GM18951 (cell line): ENCODE measurements around the gene CNTNAP2.

ENCODE experiments used
- POLR2A ChIP-seq: IDR thresholded peaks from 4 replicates; pipeline ENCODE4 v1.6.1; 2011; ENCODE audit warnings: mild to moderate bottlenecking; ENCODE audit not compliant: insufficient read length, insufficient read depth; ENCODE audit errors: extremely low read depth
- in situ Hi-C: fragments of 300-500 bp; cut with MboI; formaldehyde crosslinking; loops from one replicate; pipeline ENCODE4 v1.12.0; 2022; ENCODE audit warnings: low sequenced_read_pairs, mixed read lengths, inconsistent platforms; ENCODE audit not compliant: unreplicated experiment

CNTNAP2 gene

DNA sequence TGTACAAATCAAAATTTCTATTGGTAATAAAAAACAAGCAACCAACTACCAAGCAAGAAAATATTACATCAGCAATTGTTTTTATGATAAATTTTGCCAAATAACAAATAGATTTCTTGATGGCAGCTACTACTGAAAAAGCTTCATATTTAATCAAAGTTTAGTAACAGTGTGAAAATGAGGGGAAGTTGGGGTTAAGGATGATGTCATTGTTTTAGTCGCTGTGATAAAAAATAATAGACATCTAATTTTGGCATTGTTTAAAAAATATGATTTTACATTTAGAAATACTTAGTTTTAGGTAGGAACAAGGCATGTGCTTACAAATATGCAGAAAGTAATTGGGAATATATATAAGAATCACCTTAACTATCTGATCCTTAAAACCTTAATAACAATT lies 145.9 kb downstream of the CNTNAP2 start:
- in situ Hi-C loops = no loop called here
- no peak for TF ChIP-seq POLR2A

DNA sequence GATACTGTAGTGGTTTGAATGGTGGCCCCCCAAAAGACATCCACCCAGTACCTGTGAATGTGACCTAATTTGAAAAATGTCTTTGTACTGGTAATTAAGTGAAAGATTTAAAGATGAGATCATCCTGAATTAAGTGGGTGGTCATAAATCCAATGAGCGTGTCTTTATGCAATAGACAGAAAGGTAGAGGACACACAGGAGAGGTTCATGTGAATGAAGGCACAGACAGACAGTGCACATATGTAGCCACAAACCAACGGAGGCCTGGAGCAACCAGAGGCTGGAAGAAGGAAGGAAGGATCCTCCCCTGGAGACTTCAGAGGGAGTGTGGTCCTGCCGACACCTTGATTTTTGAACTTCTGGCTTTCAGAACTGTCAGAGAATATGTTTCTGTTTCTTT lies 160.3 kb downstream of the CNTNAP2 start:
- TF ChIP-seq POLR2A = no peak
- in situ Hi-C loops = no loop called here

DNA sequence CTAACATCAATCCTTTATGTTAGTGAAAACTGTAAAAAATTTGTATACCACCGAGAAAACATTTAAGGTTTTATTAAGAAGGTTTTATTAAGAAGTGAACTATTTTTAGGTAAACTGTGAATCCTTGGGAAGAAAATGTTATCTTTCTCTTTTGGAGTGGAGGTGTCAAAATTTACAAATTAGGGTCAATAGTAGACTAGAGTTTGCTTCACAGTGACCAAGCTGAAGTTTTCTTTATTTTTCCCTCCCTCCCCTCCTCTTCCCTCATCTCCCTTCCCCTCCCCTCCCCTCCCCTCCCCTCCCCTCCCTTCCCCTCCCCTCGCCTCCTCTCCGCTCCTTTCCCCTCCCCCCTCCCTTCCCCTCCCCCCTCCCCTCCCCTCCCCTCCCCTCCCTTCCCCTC lies 168.8 kb downstream of the CNTNAP2 start:
- TF ChIP-seq POLR2A = no peak
- in situ Hi-C loops = no loop called here

- TF ChIP-seq POLR2A = no peak
- in situ Hi-C loops = no loop called here
Measured at GRCh38 chr7:146290746-146291145, 174.1 kb downstream of the CNTNAP2 start.

DNA sequence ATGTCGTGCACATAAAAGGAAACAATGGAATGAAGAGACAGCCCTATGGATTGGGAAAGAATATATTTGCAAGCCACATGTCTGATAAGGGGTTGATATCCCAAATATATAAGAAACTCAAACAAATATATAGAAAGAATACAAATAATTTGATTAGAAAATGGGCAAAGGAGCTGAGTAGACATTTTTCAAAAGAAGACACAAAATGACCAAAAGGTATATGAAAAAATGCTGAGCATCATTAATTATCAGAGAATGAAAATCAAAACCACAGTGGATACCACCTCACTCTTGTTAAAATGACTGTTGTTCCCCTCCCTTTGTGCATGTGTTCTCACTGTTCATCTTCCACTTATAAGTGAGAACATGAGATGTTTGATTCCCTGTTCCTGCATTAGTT lies 175.3 kb downstream of the CNTNAP2 start:
- in situ Hi-C loops = no loop called here
- TF ChIP-seq POLR2A = no peak

DNA sequence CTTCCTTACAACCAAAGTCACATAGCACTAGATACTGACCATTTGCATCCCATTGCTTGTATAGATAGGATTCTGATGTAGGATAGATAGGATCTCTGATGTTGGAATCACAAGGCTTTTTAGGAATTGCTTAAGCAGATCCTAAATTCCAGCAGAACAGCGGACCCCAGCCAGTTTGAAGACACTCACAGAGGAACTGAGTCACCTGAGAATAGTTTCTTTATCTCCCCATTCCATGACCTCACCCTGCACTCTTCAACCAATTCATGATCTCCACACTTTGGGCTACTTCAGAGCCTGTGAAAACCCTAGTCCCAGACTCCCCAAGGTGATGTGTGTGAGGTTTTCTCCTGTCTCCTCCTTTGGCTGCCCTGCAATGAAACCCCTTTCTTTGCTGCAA lies 179.4 kb downstream of the CNTNAP2 start:
- no peak for TF ChIP-seq POLR2A
- in situ Hi-C loops = no loop called here

- in situ Hi-C loops = no loop called here
- no peak for TF ChIP-seq POLR2A
Measured at GRCh38 chr7:146314962-146315361, 198.4 kb downstream of the CNTNAP2 start.

GRCh38 chr7:146319629-146320028 lies 203.0 kb downstream of the CNTNAP2 start:
- TF ChIP-seq POLR2A = no peak
- in situ Hi-C loops = no loop called here

- TF ChIP-seq POLR2A = no peak
- in situ Hi-C loops = no loop called here
Measured at GRCh38 chr7:146321301-146321700, 204.7 kb downstream of the CNTNAP2 start.

- TF ChIP-seq POLR2A = no peak
- in situ Hi-C loops = no loop called here
Measured at GRCh38 chr7:146331369-146331768, 214.8 kb downstream of the CNTNAP2 start.

- in situ Hi-C loops = no loop called here
Measured at GRCh38 chr7:146345251-146345650, 228.7 kb downstream of the CNTNAP2 start.

DNA sequence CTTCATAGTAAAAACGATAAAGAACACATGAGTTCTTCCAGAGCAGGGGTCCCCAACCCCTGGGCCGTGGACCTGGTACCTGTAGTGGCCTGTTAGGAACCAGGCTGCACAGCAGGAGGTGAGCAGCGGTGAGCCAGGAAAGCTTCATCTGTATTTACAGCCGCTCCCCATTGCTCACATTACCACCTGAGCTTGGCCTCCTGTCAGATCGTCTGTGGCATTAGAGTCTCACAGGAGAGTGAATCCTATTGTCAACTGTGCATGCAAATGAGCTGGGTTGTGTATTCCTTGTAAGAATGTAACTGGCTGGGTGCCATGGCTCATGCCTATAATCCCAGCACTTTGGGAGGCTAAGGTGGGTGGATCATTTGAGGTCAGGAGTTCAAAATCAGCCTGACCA lies 229.5 kb downstream of the CNTNAP2 start:
- in situ Hi-C loops = no loop called here
- TF ChIP-seq POLR2A = no peak

More at GRCh38 chr7:146345251-146345650, 228.7 kb downstream of the CNTNAP2 start:
- TF ChIP-seq POLR2A = no peak

DNA sequence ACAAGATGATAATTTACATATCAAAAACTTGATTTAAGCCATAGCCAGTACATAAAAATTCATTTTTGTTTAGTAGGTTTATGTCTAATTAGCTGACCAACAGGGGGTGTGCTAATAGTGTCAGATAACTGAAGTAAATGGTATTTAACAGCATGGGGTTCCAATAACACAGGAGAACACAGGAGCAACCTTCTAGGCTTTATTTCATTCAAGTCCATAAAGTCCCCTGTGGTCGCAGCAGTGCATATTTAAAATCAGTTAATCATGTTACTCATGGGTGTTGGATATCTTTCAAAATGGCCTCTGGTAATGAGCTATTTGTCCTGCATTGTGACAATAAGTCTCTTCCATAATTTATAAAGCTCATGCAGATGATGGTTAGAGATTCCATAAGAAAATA lies 238.6 kb downstream of the CNTNAP2 start:
- TF ChIP-seq POLR2A = no peak
- in situ Hi-C loops = no loop called here

GRCh38 chr7:146359176-146359575 lies 242.6 kb downstream of the CNTNAP2 start:
- in situ Hi-C loops = no loop called here
- no peak for TF ChIP-seq POLR2A

GRCh38 chr7:146366938-146367337 lies 250.3 kb downstream of the CNTNAP2 start:
- no peak for TF ChIP-seq POLR2A
- in situ Hi-C loops = no loop called here

DNA sequence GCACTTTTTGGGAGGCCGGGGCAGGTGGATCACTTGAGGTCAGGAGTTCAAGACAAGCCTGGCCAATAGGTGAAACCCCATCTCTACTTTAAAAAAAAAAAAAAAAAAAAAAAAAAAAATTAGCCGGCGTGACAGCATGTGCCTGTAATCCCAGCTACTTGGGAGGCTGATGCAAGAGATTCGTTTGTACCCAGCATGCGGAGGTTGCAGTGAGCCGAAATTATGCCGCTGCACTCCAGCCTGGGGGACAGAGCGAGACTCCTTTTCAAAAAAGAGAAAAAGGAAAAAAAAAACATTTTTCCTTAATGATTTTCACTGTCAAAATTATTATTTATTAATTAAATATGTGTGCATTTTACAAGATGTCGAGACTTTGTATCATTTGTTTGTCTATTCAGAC lies 253.6 kb downstream of the CNTNAP2 start:
- no peak for TF ChIP-seq POLR2A

DNA sequence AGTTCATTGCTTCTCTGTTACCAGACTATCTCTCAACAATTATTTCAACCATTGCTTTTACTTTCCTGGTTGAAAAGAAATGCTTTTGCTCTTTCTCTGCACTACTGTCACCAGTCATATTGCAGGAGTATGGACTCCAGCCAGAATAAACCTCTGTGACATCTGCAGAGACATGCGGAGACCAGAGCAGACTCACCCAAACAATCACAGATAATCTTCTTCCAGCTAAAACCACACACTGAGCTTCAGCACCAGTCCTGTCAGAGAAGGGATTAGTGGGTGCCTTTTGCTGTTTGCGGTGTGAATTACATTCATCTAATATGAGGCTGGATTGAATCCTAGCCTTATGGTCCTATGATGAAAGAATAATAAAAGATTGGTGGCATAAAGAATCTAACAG lies 258.6 kb downstream of the CNTNAP2 start:
- in situ Hi-C loops = no loop called here
- no peak for TF ChIP-seq POLR2A

More for the DNA sequence above, 253.6 kb downstream of the CNTNAP2 start:
- in situ Hi-C loops = no loop called here
